ENCODE results near the gene GREB1L.
"Not testable (repeated sequence)": the region's sequence is repeated elsewhere in the genome, so short reads cannot be mapped to it uniquely, and the experiment has no call there.

GREB1L gene

DNA sequence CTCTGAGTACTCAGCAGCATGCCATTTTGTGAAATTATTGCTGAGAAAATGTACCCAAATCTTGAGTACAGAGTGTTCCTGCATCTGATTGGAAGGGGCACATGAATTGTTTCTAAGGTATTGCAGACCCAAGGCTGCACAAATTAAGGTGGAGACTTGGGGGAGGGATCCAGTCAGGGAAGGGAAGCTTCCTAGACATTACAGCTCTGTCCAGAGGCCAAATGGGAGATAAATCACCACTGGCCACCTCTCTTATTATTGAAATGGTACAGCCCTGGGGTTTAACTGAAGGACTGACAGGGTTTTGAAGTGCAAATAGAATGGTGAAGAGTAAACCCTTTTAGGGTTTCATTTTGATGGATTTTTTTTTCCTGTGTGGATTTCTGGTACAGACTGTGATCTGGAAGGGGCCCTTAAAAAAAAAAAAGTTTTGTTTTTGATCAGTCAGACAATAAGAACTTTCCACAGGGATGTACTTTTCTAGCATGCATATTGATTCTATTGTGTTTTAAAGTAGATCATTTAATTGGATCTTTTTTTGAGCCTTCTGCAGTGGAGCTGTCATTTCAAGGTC lies 119.4 kb downstream of the GREB1L start:
- no peaks in the 10 kb centered on the region for H3K79me2 ChIP-seq (ENCODE audit: control insufficient read depth, insufficient read depth, low read length, unreplicated experiment)
- no peaks in the 10 kb centered on the region for H3K27me3 ChIP-seq (ENCODE audit: insufficient read depth, low read length)
- H3K27ac ChIP-seq (ENCODE audit: low read depth, low read length) = peak overlapping the region; percentile 55
- H2AFZ ChIP-seq (ENCODE audit: low read length, unreplicated experiment) = peak overlapping the region; percentile 79
- H3K4me1 ChIP-seq (ENCODE audit: control insufficient read depth, insufficient read depth, low read length, unreplicated experiment) = peaks cover 26% of the 10 kb centered on the region
- peak overlapping the region; percentile 38; the same call in 1 of the 2 replicates for H3K4me3 ChIP-seq (ENCODE audit: low read depth, low read length)
- no peaks in the 10 kb centered on the region for H3K36me3 ChIP-seq (ENCODE audit: insufficient read depth, low read length)

DNA sequence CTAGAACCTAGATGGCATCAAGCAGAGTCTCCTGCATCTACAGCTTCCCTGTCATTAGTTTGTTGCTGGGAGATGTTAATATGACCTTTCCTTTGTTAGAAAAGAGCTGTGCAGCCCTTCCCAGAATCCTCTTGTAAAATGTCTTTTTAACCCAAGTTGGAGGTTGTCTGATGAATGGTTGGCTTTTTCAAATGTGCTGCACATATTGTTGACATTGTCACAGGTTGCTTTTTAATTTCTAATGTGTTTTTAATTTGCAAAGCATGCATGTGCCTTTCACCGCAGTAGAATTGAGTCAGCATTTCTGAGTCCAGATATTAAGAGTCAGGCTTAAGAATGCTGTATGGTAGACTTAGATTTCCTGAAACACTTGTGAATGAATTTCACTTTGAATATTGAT lies 120.8 kb downstream of the GREB1L start:
- H3K27ac ChIP-seq (ENCODE audit: low read depth, low read length) = no peak overlapping the region
- peaks cover 26% of the 10 kb centered on the region for H3K4me1 ChIP-seq (ENCODE audit: control insufficient read depth, insufficient read depth, low read length, unreplicated experiment)
- H3K79me2 ChIP-seq (ENCODE audit: control insufficient read depth, insufficient read depth, low read length, unreplicated experiment) = no peaks in the 10 kb centered on the region
- H3K36me3 ChIP-seq (ENCODE audit: insufficient read depth, low read length) = no peaks in the 10 kb centered on the region
- H3K27me3 ChIP-seq (ENCODE audit: insufficient read depth, low read length) = no peaks in the 10 kb centered on the region
- peak overlapping the region; percentile 6; the same call in 1 of the 2 replicates for H3K4me3 ChIP-seq (ENCODE audit: low read depth, low read length)
- peak overlapping the region; percentile 83 for H2AFZ ChIP-seq (ENCODE audit: low read length, unreplicated experiment)

DNA sequence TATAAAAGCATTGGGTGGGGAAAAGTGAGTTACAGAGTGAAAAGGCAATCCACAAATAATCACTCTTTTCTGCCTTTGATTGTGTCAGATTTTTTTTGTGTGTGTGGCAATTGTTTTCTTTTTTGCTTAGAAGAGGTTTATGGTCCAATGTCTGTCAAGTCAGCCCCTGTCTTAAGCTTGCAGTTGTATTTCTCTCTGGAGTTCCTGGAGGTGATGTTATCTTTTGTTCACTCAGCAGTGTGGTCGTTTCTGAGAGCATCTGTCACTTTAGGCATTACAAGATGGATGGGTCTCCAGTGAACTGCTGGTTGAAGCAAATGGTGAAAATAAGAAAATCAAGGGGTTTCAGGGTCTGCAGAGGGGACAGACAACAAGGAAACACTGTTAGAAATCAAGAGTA lies 121.3 kb downstream of the GREB1L start:
- H3K36me3 ChIP-seq (ENCODE audit: insufficient read depth, low read length) = no peaks in the 10 kb centered on the region
- H3K79me2 ChIP-seq (ENCODE audit: control insufficient read depth, insufficient read depth, low read length, unreplicated experiment) = no peaks in the 10 kb centered on the region
- peaks cover 29% of the 10 kb centered on the region for H3K4me1 ChIP-seq (ENCODE audit: control insufficient read depth, insufficient read depth, low read length, unreplicated experiment)
- no peaks in the 10 kb centered on the region for H3K27me3 ChIP-seq (ENCODE audit: insufficient read depth, low read length)
- H3K27ac ChIP-seq (ENCODE audit: low read depth, low read length) = no peak overlapping the region
- H3K4me3 ChIP-seq (ENCODE audit: low read depth, low read length) = peak overlapping the region; percentile 51; the same call in 1 of the 2 replicates
- peak overlapping the region; percentile 80 for H2AFZ ChIP-seq (ENCODE audit: low read length, unreplicated experiment)

DNA sequence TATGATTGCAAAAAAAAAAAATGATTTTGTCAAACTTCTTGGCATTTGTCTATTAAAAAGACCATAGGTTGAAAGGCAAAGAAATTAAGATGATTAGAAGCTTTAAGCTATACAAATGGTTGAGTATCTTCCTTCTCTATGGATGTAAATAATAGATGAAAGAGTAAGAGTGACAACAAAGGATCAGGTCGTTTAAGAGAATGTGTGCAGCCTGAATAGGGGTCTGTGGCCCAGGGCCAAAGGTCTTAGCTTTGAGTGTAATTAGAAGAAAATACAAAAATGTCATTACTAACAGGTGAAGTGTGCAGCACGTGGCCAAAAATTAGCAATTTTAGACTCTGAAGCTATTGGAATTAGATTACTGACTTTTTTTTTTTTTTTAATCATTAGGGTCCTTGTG lies 122.4 kb downstream of the GREB1L start:
- Histone ChIP-seq H2AFZ (ENCODE audit: low read length, unreplicated experiment) (no peak overlapping the region), H3K36me3 (ENCODE audit: insufficient read depth, low read length) (no peaks in the 10 kb centered on the region), H3K79me2 (ENCODE audit: control insufficient read depth, insufficient read depth, low read length, unreplicated experiment) (no peaks in the 10 kb centered on the region), H3K4me1 (ENCODE audit: control insufficient read depth, insufficient read depth, low read length, unreplicated experiment) (peaks cover 39% of the 10 kb centered on the region), H3K27ac (ENCODE audit: low read depth, low read length) (no peak overlapping the region), H3K27me3 (ENCODE audit: insufficient read depth, low read length) (no peaks in the 10 kb centered on the region), H3K4me3 (ENCODE audit: low read depth, low read length) (no peak overlapping the region)

DNA sequence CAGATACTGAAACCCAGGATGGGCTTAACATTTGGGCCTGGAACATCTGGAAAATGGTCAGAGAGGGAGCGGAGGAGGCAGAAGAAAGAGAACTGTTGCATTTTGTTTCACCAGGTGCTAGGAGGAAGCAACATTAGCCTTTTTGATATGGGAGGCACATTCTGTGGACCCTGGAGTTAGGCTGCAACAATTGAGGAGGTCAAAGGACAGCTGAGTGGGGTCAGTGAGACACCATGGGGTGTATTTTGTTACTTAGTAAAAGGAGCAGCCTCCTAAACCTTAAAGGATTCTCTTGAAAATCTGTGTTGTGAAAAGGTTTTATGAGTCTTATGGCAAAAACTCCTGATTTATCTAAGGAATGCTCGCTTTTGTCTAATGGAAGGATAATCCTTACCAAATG lies 124.9 kb downstream of the GREB1L start:
- H3K27me3 ChIP-seq (ENCODE audit: insufficient read depth, low read length) = no peaks in the 10 kb centered on the region
- no peaks in the 10 kb centered on the region for H3K79me2 ChIP-seq (ENCODE audit: control insufficient read depth, insufficient read depth, low read length, unreplicated experiment)
- H3K4me3 ChIP-seq (ENCODE audit: low read depth, low read length) = no peak overlapping the region
- H2AFZ ChIP-seq (ENCODE audit: low read length, unreplicated experiment) = no peak overlapping the region
- H3K36me3 ChIP-seq (ENCODE audit: insufficient read depth, low read length) = no peaks in the 10 kb centered on the region
- H3K4me1 ChIP-seq (ENCODE audit: control insufficient read depth, insufficient read depth, low read length, unreplicated experiment) = peaks cover 34% of the 10 kb centered on the region
- no peak overlapping the region for H3K27ac ChIP-seq (ENCODE audit: low read depth, low read length)

DNA sequence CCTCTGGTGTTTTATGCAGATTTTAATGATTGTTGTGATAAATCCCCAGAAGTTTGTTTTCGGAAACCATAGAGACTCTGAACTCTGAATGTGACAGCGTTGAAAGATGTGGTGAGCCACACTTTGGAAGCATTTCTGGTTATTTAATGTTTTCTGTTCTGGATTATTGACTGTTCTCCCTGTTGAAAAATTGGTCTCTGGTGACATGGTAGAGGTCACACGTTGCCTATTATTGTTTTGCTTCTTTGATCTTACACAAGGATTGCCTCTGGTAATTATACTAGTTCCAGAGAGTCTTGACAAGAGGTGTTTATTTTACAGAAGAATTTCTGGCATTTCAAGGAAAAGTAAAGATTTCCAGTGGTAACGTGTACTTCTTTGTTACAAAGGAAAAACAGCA lies 127.1 kb downstream of the GREB1L start:
- H3K27me3 ChIP-seq (ENCODE audit: insufficient read depth, low read length) = no peaks in the 10 kb centered on the region
- peaks cover 23% of the 10 kb centered on the region for H3K4me1 ChIP-seq (ENCODE audit: control insufficient read depth, insufficient read depth, low read length, unreplicated experiment)
- H3K79me2 ChIP-seq (ENCODE audit: control insufficient read depth, insufficient read depth, low read length, unreplicated experiment) = no peaks in the 10 kb centered on the region
- H3K4me3 ChIP-seq (ENCODE audit: low read depth, low read length) = no peak overlapping the region
- H3K36me3 ChIP-seq (ENCODE audit: insufficient read depth, low read length) = no peaks in the 10 kb centered on the region
- peak overlapping the region; percentile 55 for H2AFZ ChIP-seq (ENCODE audit: low read length, unreplicated experiment)
- H3K27ac ChIP-seq (ENCODE audit: low read depth, low read length) = peak overlapping the region; percentile 19; the same call in 1 of the 2 replicates

DNA sequence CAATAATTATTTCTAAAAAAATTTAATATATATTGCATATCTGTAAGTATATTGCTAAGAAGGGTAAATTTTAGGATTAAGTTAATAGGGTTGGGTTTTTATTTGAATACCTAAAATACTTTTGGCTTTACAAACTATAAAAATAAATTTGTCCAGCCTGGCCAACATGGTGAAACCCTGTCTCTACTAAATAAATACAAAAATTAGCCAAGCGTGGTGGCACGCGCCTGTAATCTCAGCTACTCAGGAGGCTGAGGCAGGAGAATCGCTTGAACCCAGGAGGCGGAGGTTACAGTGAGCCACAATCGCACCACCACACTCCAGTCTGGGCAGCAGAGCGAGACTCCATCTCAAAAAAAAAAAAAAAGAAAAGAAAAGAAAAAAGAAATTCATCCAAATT lies 127.6 kb downstream of the GREB1L start:
- H3K79me2 ChIP-seq (ENCODE audit: control insufficient read depth, insufficient read depth, low read length, unreplicated experiment); H3K36me3 ChIP-seq (ENCODE audit: insufficient read depth, low read length); H3K27me3 ChIP-seq (ENCODE audit: insufficient read depth, low read length); H2AFZ ChIP-seq (ENCODE audit: low read length, unreplicated experiment); H3K4me3 ChIP-seq (ENCODE audit: low read depth, low read length): not testable (repeated sequence)
- Histone ChIP-seq H3K27ac (ENCODE audit: low read depth, low read length) (peak overlapping the region; percentile 19; the same call in 1 of the 2 replicates), H3K4me1 (ENCODE audit: control insufficient read depth, insufficient read depth, low read length, unreplicated experiment) (peaks cover 23% of the 10 kb centered on the region)

DNA sequence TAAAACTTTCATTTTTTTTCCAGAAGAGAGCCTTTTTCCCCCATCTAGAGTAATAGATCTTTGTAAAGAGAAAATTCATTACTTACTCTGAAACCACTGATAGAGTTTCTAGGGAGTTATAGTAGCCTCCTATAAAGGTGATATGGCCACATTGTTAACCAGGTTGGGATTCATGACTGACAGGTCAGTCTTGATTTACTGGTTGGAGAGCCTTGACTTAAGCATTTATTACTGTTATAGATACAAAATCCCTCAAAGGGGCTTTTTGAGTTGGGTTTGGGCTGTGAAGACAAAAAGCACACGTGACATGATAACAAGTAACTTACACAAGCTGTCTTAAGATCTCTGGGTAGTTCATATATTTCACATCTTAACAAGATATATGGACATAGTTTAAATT lies 141.0 kb downstream of the GREB1L start:
- H3K36me3 ChIP-seq (ENCODE audit: insufficient read depth, low read length) = no peaks in the 10 kb centered on the region
- H3K27me3 ChIP-seq (ENCODE audit: insufficient read depth, low read length) = no peaks in the 10 kb centered on the region
- no peak overlapping the region for H3K27ac ChIP-seq (ENCODE audit: low read depth, low read length)
- no peak overlapping the region for H3K4me3 ChIP-seq (ENCODE audit: low read depth, low read length)
- no peaks in the 10 kb centered on the region for H3K4me1 ChIP-seq (ENCODE audit: control insufficient read depth, insufficient read depth, low read length, unreplicated experiment)
- no peaks in the 10 kb centered on the region for H3K79me2 ChIP-seq (ENCODE audit: control insufficient read depth, insufficient read depth, low read length, unreplicated experiment)
- no peak overlapping the region for H2AFZ ChIP-seq (ENCODE audit: low read length, unreplicated experiment)

DNA sequence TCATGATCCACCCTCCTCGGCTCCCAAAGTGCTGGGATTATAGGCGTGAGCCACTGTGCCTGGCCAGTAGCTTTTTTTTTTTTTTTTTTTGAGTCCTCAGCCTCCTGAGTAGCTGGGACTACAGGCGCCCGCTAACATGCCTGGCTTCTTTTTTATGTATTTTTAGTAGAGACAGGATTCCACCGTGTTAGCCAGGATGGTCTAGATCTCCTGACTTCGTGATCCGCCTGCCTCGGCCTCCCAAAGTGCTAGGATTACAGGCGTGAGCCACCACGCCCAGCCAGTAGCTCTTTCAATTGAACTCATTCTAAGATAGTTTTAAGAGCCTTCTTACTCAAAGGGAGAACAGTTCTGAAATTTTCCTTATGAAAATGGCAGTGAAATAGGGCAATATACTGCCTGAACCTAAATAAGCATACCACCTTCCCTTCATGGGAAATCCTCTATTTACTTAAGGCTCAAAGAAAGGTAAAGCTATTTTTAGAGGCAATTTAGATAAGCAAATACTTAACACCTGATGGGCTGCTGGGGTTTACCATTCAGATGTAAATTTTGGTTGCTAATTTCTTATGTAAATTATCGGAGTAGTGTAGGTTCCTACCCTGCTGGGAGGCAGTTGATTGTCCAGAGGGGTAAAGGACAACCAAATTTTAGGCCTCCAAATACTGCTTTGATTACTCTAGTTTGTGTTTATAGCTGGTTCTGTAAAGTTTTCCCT lies 144.7 kb downstream of the GREB1L start:
- Histone ChIP-seq H3K36me3 (ENCODE audit: insufficient read depth, low read length) (no peaks in the 10 kb centered on the region), H3K27ac (ENCODE audit: low read depth, low read length) (no peak overlapping the region), H3K4me3 (ENCODE audit: low read depth, low read length) (no peak overlapping the region), H3K4me1 (ENCODE audit: control insufficient read depth, insufficient read depth, low read length, unreplicated experiment) (peaks cover 19% of the 10 kb centered on the region), H2AFZ (ENCODE audit: low read length, unreplicated experiment) (no peak overlapping the region), H3K79me2 (ENCODE audit: control insufficient read depth, insufficient read depth, low read length, unreplicated experiment) (no peaks in the 10 kb centered on the region), H3K27me3 (ENCODE audit: insufficient read depth, low read length) (no peaks in the 10 kb centered on the region)

DNA sequence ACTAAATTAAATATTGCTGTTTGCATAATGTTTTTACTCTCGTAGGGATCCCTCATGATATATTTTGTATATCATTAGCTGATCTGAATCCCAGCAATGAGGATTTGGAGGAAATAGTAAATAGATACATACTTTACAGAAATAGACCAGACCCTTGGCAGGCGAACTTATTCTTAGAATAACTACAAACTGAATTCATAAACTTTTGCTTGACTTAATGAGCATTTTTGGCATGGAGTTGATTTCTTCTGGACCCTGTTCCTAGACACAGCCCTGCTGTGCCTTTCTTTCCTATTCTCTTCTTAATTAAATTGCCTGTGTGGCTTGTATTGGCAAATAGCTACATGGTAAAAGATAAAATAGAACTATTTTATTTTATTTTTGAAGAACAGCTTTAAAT lies 145.9 kb downstream of the GREB1L start:
- Histone ChIP-seq H3K79me2 (ENCODE audit: control insufficient read depth, insufficient read depth, low read length, unreplicated experiment) (no peaks in the 10 kb centered on the region), H2AFZ (ENCODE audit: low read length, unreplicated experiment) (no peak overlapping the region), H3K27ac (ENCODE audit: low read depth, low read length) (no peak overlapping the region), H3K27me3 (ENCODE audit: insufficient read depth, low read length) (no peaks in the 10 kb centered on the region), H3K4me1 (ENCODE audit: control insufficient read depth, insufficient read depth, low read length, unreplicated experiment) (peaks cover 22% of the 10 kb centered on the region), H3K4me3 (ENCODE audit: low read depth, low read length) (no peak overlapping the region), H3K36me3 (ENCODE audit: insufficient read depth, low read length) (no peaks in the 10 kb centered on the region)

DNA sequence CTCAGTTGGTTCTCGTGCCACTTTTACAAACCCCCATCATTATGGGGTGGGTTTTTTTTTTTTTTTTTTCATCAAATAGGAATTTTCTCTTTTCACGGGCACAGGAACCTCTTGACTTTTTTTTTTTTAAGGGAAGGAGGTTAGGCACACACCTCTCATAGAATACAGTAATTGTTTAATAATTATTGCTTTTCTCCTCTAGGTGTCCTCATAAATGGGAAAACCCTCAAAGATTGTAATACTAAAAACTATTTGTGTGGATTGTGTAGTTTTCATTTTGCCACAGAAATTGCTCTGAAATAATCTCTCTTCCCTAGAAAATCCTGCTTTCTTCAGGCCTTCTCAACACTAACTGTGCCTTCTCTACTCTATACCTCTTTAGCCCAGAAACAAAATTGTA lies 147.3 kb downstream of the GREB1L start:
- Histone ChIP-seq H3K36me3 (ENCODE audit: insufficient read depth, low read length) (no peaks in the 10 kb centered on the region), H3K27me3 (ENCODE audit: insufficient read depth, low read length) (no peaks in the 10 kb centered on the region), H3K79me2 (ENCODE audit: control insufficient read depth, insufficient read depth, low read length, unreplicated experiment) (no peaks in the 10 kb centered on the region), H3K27ac (ENCODE audit: low read depth, low read length) (no peak overlapping the region), H2AFZ (ENCODE audit: low read length, unreplicated experiment) (no peak overlapping the region), H3K4me3 (ENCODE audit: low read depth, low read length) (no peak overlapping the region), H3K4me1 (ENCODE audit: control insufficient read depth, insufficient read depth, low read length, unreplicated experiment) (peaks cover 22% of the 10 kb centered on the region)

Data from ACC112 (cell line).